ENCODE results near the gene RNU1-3.
"Not testable (repeated sequence)": the region's sequence is repeated elsewhere in the genome, so short reads cannot be mapped to it uniquely, and the experiment has no call there.

GRCh38 chr1:16643476-16644192, 23.1 kb downstream of the RNU1-3 start:
- TF ChIP-seq CTCF, EZH2, EZH2phosphoT487 (IDR thresholded peaks at IDR 0.05): not testable (repeated sequence)

Data from neural progenitor cell (in vitro differentiated cells).